GM12878 (cell line): ENCODE data around the gene TULP1. TPM values are rescaled to one million over a fixed set of nuclear protein-coding genes. Genes with fewer than 3 reads are reported as not detected.

Experiments used
- ATAC-seq: fragments of 200-7000 bp; cut with Tn5 transposase; 3 replicates; pipeline ENCODE4 v1.9.1; 2020; ENCODE audit warnings: mild to moderate bottlenecking, moderate library complexity
- BruUV-seq: library from RNA; stranded (reverse); fragments of 400-500 nt; replicated peaks from 2 replicates; lab custom pipeline; 2021; lab: Mats Ljungman, UMichigan
- CTCF ChIA-PET: fragments of 300-600 bp; sonication (Branson Sonifier 250); formaldehyde crosslinking; extraction: SDS; loops from one replicate; lab custom pipeline; 2021; ENCODE audit warnings: inconsistent platforms; lab: Yijun Ruan, JAX
- POLR2A ChIA-PET: fragments of 350-600 bp; formaldehyde crosslinking; extraction: SDS; loops from one replicate; lab custom pipeline; 2021; ENCODE audit warnings: inconsistent platforms; lab: Charles Lee
- RAD21 ChIA-PET: fragments of 300-600 bp; sonication (Branson Sonifier 250); formaldehyde crosslinking; loops from one replicate; lab custom pipeline; 2023; ENCODE audit warnings: antibody characterized with exemption; ENCODE audit not compliant: unreplicated experiment; lab: Charles Lee
- SMC1A ChIA-PET: fragments of 300-600 bp; sonication (Branson Sonifier 250); formaldehyde crosslinking; loops from one replicate; lab custom pipeline; 2023; ENCODE audit not compliant: unreplicated experiment, uncharacterized antibody; lab: Charles Lee
- DNase-seq: peaks from one replicate; pipeline ENCODE4 v3.0.0-alpha.2; 2011; ENCODE audit warnings: low read depth, low spot score
- FAIRE-seq: peaks from 3 replicates; lab custom pipeline; 2011; peaks lifted over from hg19 to GRCh38; lab: Jason Lieb, UNC
- H2AFZ ChIP-seq: 2 replicates; pipeline ENCODE4 v1.6.0; 2011; ENCODE audit warnings: low read depth, low read length, control low read depth; ENCODE audit not compliant: control insufficient read depth
- H3K27ac ChIP-seq: 2 replicates; pipeline ENCODE4 v1.5.1; 2011; ENCODE audit warnings: control low read depth; ENCODE audit not compliant: control insufficient read depth, insufficient read depth
- H3K27me3 ChIP-seq, 2 experiments: replicated peaks in 1 of 2; 2 replicates each; pipeline versions ENCODE4 v1.6.0 to v1.6.1; 2011; ENCODE audit warnings: low read length in 1 of 2; ENCODE audit not compliant: control insufficient read depth in 2 of 2, insufficient read depth in 2 of 2
- H3K36me3 ChIP-seq, 2 experiments: 2 replicates each; pipeline ENCODE4 v1.5.1; 2011; ENCODE audit warnings: low read length in 1 of 2; ENCODE audit not compliant: control insufficient read depth in 2 of 2, insufficient read depth in 2 of 2
- H3K4me1 ChIP-seq: 2 replicates; pipeline ENCODE4 v1.6.1; 2011; ENCODE audit warnings: mild to moderate bottlenecking, low read length, moderate library complexity, mixed read lengths; ENCODE audit not compliant: control insufficient read depth, insufficient read depth
- H3K4me2 ChIP-seq: 2 replicates; pipeline ENCODE4 v1.6.0; 2011; ENCODE audit warnings: control low read depth; ENCODE audit not compliant: control insufficient read depth, insufficient read depth
- H3K4me3 ChIP-seq: fragments of 200-600 bp; sonication (generic); 2 replicates; pipeline ENCODE4 v1.5.1; 2016
- H3K79me2 ChIP-seq: 2 replicates; pipeline ENCODE4 v1.6.0; 2011; ENCODE audit warnings: low read length; ENCODE audit not compliant: control insufficient read depth, insufficient read depth
- H3K9ac ChIP-seq: 2 replicates; pipeline ENCODE4 v1.8.0; 2011; ENCODE audit warnings: low read length, control low read depth, mixed read lengths; ENCODE audit not compliant: control insufficient read depth, insufficient read depth
- H3K9me3 ChIP-seq: replicated peaks from 3 replicates; pipeline ENCODE4 v1.5.1; 2011; ENCODE audit warnings: mild to moderate bottlenecking, low read length; ENCODE audit not compliant: control insufficient read depth, insufficient read depth
- H4K20me1 ChIP-seq: 2 replicates; pipeline ENCODE4 v1.6.0; 2011; ENCODE audit not compliant: control insufficient read depth, insufficient read depth
- MYC ChIP-seq: IDR thresholded peaks from 2 replicates; pipeline ENCODE4 v1.6.1; 2011; ENCODE audit warnings: mild to moderate bottlenecking, low read length, moderate library complexity, inconsistent platforms; ENCODE audit not compliant: insufficient read depth, insufficient replicate concordance, insufficient read length, severe bottlenecking
- SUPT20H ChIP-seq: IDR thresholded peaks from 2 replicates; pipeline ENCODE4 v1.6.1; 2011; ENCODE audit warnings: low read depth, mild to moderate bottlenecking, low read length, moderate library complexity, borderline replicate concordance; ENCODE audit not compliant: control insufficient read depth
- TARDBP ChIP-seq: IDR thresholded peaks from 2 replicates; pipeline ENCODE4 v1.6.1; 2016; ENCODE audit warnings: borderline replicate concordance
- ZNF687 ChIP-seq: fragments of 450-650 bp; IDR thresholded peaks from 2 replicates; pipeline ENCODE4 v1.6.1; 2017; ENCODE audit warnings: mild to moderate bottlenecking, moderate library complexity
- WGBS: methylation state at CpG from one replicate; pipeline ENCODE4 v1.1.6; 2016; ENCODE audit warnings: low lambda C conversion rate; ENCODE audit not compliant: insufficient replicate concordance, insufficient coverage; ENCODE audit errors: missing lambda C conversion rate; 5-methylcytosine and 5-hydroxymethylcytosine counted together
- in situ Hi-C: fragments of 300-500 bp; cut with MboI; formaldehyde crosslinking; loops from 9 replicates; pipeline ENCODE4 v1.14.3; 2018; ENCODE audit warnings: mixed read lengths
- intact Hi-C: fragments of 100-400 bp; cut with micrococcal nuclease; formaldehyde crosslinking; loops from one replicate; pipeline ENCODE4 v1.14.2; 2022; ENCODE audit not compliant: unreplicated experiment
- polyA plus RNA-seq, 11 experiments: library from polyadenylated mRNA; depleted of rRNA in 4 of 11; unstranded in 6 of 11; stranded (reverse) in 5 of 11; fragments of >200 nt; fragmentation: Nextera tagmentation in 4 of 11; fragmentation: Illumina TruSeq in 1 of 11; extraction: Ambion mirVana in 4 of 11; extraction: Trizol in 1 of 11; gene quantifications; 1 replicate in 1 of 11; 2 replicates in 10 of 11; pipeline versions ENCODE4 v1.2.1 to v1.2.3, GENCODE V29; 2011 to 2016; ENCODE audit warnings: inconsistent platforms in 2 of 11, missing spikeins in 2 of 11, low read depth in 1 of 11
- total RNA-seq, 4 experiments: library from RNA; depleted of rRNA in 3 of 4; stranded (reverse); fragments of >200 nt in 3 of 4; fragmentation: Illumina TruSeq in 1 of 4; extraction: Trizol in 1 of 4; gene quantifications; 2 replicates each; pipeline versions ENCODE4 v1.2.1 to v1.2.3, GENCODE V29; 2013 to 2021

TULP1 gene
- total and polyA plus RNA-seq, 10 of the 15 experiments (the other 5 are each of a cell fraction or from before 2014, with no cell fraction given): not detected

DNA sequence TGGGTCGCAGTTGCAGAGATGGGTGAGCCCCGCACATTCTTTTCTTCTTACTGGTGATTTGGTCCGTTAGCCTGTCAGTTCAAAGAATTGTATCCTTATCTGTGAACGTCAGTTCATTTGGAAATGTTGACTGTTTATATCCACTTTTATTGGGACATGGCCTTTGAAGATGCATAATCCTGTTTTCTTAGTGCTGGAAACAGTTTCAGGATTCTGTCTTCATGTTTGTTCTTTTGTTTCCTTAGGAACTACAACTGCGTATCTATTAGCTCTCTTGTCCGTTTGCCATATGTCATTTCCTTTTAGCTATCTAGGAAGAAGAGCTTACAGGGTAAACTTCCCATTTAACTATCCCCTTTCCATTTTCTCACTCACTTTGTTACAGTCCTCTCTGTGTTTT is 35.0 kb upstream of the TULP1 start:
- Histone ChIP-seq H3K9ac (no peak overlapping the region), H3K36me3 (no peaks in the 10 kb centered on the region), H3K4me2 (no peak overlapping the region), H3K79me2 (no peaks in the 10 kb centered on the region), H3K27ac (no peak overlapping the region)
- SMC1A ChIA-PET: interaction anchor here (0.9 to 1.6 kb wide), 2 partner anchors 16 to 55 kb away, joined by 3 read pairs; no protein-coding TSS in a partner anchor
- ATAC-seq: no peak
- BruUV-seq: no TSS peak
- in situ Hi-C loops: no loop called here
- 57% methylated on average over 6 of the region's 6 CpGs for WGBS
- POLR2A ChIA-PET: no interaction called here
- no peak for DNase-seq
- RAD21 ChIA-PET: no interaction called here
- no peak for TF ChIP-seq SUPT20H
- TF ChIP-seq TARDBP: no peak
- no peak for TF ChIP-seq ZNF687
- no peak for TF ChIP-seq MYC
- TF ChIP-seq, all 136 proteins: peak for 0
- CTCF ChIA-PET: interaction anchor here (0.9 to 1.4 kb wide), 3 partner anchors 12 to 189 kb away, joined by 3 to 4 read pairs (median 3); partner anchors contain the start of gene ARMC12
- Histone ChIP-seq H3K9me3 (peaks cover 1% of the 10 kb centered on the region; the same call in 1 of the 3 replicates), H3K4me3 (no peak overlapping the region), H2AFZ (no peak overlapping the region), H4K20me1 (no peaks in the 10 kb centered on the region), H3K4me1 (no peaks in the 10 kb centered on the region), H3K27me3 (no peaks in the 10 kb centered on the region; a peak in 1 of 4 replicates)
- intact Hi-C loops: no loop called here
- FAIRE-seq: no peak
